PC-3 (cell line): ENCODE data around the gene MTCL3.

Experiments
- CTCF ChIP-seq: fragments of 300-600 bp; sonication (generic); conservative IDR thresholded peaks from 2 replicates; pipeline ENCODE4 v1.5.1; 2017; ENCODE audit warnings: antibody characterized with exemption, low read depth, mild to moderate bottlenecking, low read length
- EZH2 ChIP-seq: fragments of 300-600 bp; sonication (generic); IDR thresholded peaks from one replicate; pipeline ENCODE4 v1.6.1; 2017; ENCODE audit warnings: antibody characterized with exemption, mild to moderate bottlenecking, low read length; ENCODE audit not compliant: unreplicated experiment

DNA sequence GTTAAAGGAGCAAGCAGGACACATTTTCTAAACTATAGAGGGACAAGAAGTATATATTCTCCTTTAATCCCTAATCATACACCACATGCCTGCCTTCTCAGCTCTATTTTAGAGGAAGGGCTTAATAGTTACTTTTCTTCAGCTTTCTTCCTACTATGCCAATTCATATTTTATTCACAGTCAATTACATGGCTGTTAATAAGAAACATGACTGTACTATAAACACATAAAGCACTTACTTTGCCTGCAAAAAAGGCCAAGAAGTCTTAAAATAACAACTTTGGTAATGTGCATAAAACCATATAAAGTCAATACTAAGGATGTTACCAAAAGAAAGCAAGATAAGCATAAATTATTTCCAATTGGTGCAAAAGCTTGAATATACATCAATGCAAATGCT is 66.3 kb downstream of the MTCL3 start:
- TF ChIP-seq CTCF (no peak), EZH2 (no peak)
